Osteocyte (in vitro differentiated cells): ENCODE measurements around the gene EGFL8. TPM values are rescaled to one million over a fixed set of nuclear protein-coding genes. Genes with fewer than 3 reads are reported as not detected.
A peak's percentile ranks its signal among the peaks of the same experiment; 100 is the strongest.

Source experiments
- DNase-seq: peaks from one replicate; pipeline ENCODE4 v3.0.0; 2021; ENCODE audit warnings: mixed read lengths; ENCODE audit not compliant: unreplicated experiment; ENCODE audit errors: extremely low spot score
- H3K27ac Mint-ChIP-seq: one replicate; pipeline ENCODE4 v1.8.0; 2021; ENCODE audit warnings: mild to moderate bottlenecking, mixed read lengths; ENCODE audit not compliant: unreplicated experiment
- H3K27me3 Mint-ChIP-seq: one replicate; pipeline ENCODE4 v1.8.0; 2021; ENCODE audit warnings: mixed read lengths; ENCODE audit not compliant: unreplicated experiment
- H3K36me3 Mint-ChIP-seq: one replicate; pipeline ENCODE4 v1.8.0; 2021; ENCODE audit warnings: mixed read lengths; ENCODE audit not compliant: unreplicated experiment
- H3K4me1 Mint-ChIP-seq: one replicate; pipeline ENCODE4 v1.8.0; 2021; ENCODE audit warnings: mixed read lengths; ENCODE audit not compliant: unreplicated experiment
- H3K4me3 Mint-ChIP-seq: one replicate; pipeline ENCODE4 v1.8.0; 2021; ENCODE audit warnings: mild to moderate bottlenecking, moderate library complexity, mixed read lengths; ENCODE audit not compliant: unreplicated experiment
- H3K9me3 Mint-ChIP-seq: one replicate; pipeline ENCODE4 v1.8.0; 2021; ENCODE audit warnings: mixed read lengths; ENCODE audit not compliant: unreplicated experiment
- CTCF ChIP-seq: fragments of 200-600 bp; sonication (generic); IDR thresholded peaks from 2 replicates; pipeline ENCODE4 v1.5.0; 2021; ENCODE audit warnings: antibody characterized with exemption, mild to moderate bottlenecking, moderate library complexity
- total RNA-seq: library from RNA; stranded (reverse); gene quantifications from 2 replicates; pipeline ENCODE4 v1.2.1, GENCODE V29; 2021

EGFL8 gene
- total RNA-seq, 1 donor from 2014 or later: 22.8 TPM

- peak; percentile 95 for DNase-seq
- H3K4me1 Mint-ChIP-seq: peaks cover 32% of the 10 kb centered on the region
- peak within 1 kb of the TSS; percentile 98 for H3K27ac Mint-ChIP-seq
- H3K4me3 Mint-ChIP-seq: peak within 1 kb of the TSS; percentile 99
- peak; percentile 45 for TF ChIP-seq CTCF
- H3K36me3 Mint-ChIP-seq: peaks cover 18% of the 10 kb centered on the region
- no peaks in the 10 kb centered on the region for H3K27me3 Mint-ChIP-seq
- no peaks in the 10 kb centered on the region for H3K9me3 Mint-ChIP-seq
Observed at GRCh38 chr6:32153564-32154513, 10.6 kb upstream of the EGFL8 start, which contains the start of gene PPT2. Gene PPT2, plus strand, starts transcription at chr6:32154141. Its CDS starts 454 bp downstream, at chr6:32154595.

- peak overlapping the region; percentile 99 for H3K4me3 Mint-ChIP-seq
- DNase-seq: no peak
- no peaks in the 10 kb centered on the region for H3K27me3 Mint-ChIP-seq
- peaks cover 18% of the 10 kb centered on the region for H3K36me3 Mint-ChIP-seq
- no peaks in the 10 kb centered on the region for H3K9me3 Mint-ChIP-seq
- peak overlapping the region; percentile 98 for H3K27ac Mint-ChIP-seq
- H3K4me1 Mint-ChIP-seq: peaks cover 32% of the 10 kb centered on the region
- TF ChIP-seq CTCF: peak; percentile 67
Observed at GRCh38 chr6:32154514-32155161, 9.8 kb upstream of the EGFL8 start.

- H3K9me3 Mint-ChIP-seq: no peaks in the 10 kb centered on the region
- H3K4me1 Mint-ChIP-seq: peaks cover 27% of the 10 kb centered on the region
- peaks cover 18% of the 10 kb centered on the region for H3K36me3 Mint-ChIP-seq
- no peak for DNase-seq
- no peak overlapping the region for H3K4me3 Mint-ChIP-seq
- H3K27me3 Mint-ChIP-seq: no peaks in the 10 kb centered on the region
- H3K27ac Mint-ChIP-seq: no peak overlapping the region
- TF ChIP-seq CTCF: no peak
Observed at GRCh38 chr6:32156891-32157290, 7.5 kb upstream of the EGFL8 start.

- DNase-seq: no peak
Observed at GRCh38 chr6:32158052-32158451, 6.3 kb upstream of the EGFL8 start.

More at GRCh38 chr6:32158052-32158451, 6.3 kb upstream of the EGFL8 start:
- H3K4me1 Mint-ChIP-seq: peaks cover 16% of the 10 kb centered on the region
- H3K9me3 Mint-ChIP-seq: no peaks in the 10 kb centered on the region
- H3K27ac Mint-ChIP-seq: no peak overlapping the region
- no peaks in the 10 kb centered on the region for H3K27me3 Mint-ChIP-seq
- H3K36me3 Mint-ChIP-seq: peaks cover 23% of the 10 kb centered on the region
- H3K4me3 Mint-ChIP-seq: no peak overlapping the region
- TF ChIP-seq CTCF: no peak
